ENCODE results near the gene RIC8A. TPM values are rescaled to one million over a fixed set of nuclear protein-coding genes. Genes with fewer than 3 reads are reported as not detected.

RIC8A gene
- total RNA-seq, 2 donors from 2014 or later, result 77.1 to 92.6 TPM

DNA sequence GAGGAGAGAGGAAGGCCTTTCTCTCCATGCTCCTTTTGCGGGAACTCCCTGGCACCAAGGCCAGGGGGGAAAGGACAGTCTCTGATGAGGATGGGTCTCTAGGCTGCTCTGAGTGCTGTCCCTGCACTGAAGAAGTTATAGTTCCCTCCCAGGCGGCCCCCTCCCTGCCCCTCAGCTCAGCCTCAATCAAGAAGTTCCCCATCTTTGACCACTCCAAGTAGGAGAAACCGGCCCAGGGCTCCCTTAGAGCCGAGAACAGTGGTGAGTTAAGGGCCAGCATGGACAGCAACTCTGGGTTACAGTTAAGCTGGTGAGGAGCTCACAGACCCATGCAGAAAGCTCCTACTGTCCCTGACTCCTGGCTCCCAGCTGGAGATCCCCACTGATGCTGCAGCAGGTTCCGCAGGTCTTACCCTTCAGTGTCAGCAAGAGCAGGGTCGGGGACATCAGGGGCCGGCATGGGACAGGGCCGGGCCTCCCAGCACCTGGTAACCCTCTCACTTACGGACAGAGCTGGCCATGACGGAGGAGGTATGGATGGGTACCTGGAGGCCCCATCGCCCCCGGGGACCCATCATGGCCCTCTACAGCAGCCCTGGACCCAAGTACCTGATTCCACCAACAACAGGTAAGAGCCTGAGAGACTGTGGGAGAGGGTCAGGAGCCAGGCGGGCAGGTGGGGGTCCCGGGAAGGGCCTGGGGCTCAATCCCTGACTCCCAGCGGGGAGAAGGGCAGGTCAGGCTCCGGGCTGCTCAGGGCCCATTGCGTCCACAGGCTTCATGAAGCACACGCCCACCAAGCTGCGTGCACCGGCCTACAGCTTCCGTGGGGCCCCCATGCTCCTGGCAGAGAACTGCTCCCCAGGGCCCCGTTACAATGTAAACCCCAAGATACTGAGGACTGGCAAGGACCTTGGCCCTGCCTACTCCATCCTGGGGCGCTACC lies 10.4 kb upstream of the RIC8A start:
- Mint-ChIP-seq H3K27ac (no peak overlapping the region), H3K4me3 (no peak overlapping the region), H3K4me1 (peaks cover 2% of the 10 kb centered on the region), H3K9me3 (peaks cover 1% of the 10 kb centered on the region), H3K36me3 (ENCODE audit: low read depth) (peaks cover 10% of the 10 kb centered on the region), H3K27me3 (ENCODE audit: insufficient read depth) (peaks cover 2% of the 10 kb centered on the region)
- WGBS, 2 experiments (ENCODE audit: insufficient coverage in 1 of 2, insufficient read length in 1 of 2), result 93 to 96% methylated on average over 13 to 23 of the region's 23 CpGs
- H3K9me3 ChIP-seq (ENCODE audit: control insufficient read depth, low read length), result no peaks in the 10 kb centered on the region
- no peak overlapping the region for H3K27ac ChIP-seq (ENCODE audit: low read depth, low read length)
- no peak overlapping the region for H3K4me3 ChIP-seq (ENCODE audit: low read length)
- peaks cover 4% of the 10 kb centered on the region for H3K4me1 ChIP-seq (ENCODE audit: control insufficient read depth, insufficient read depth, low read length)
- H3K27me3 ChIP-seq (ENCODE audit: control insufficient read depth, insufficient read depth, low read length, poor library complexity, severe bottlenecking), result no peaks in the 10 kb centered on the region
- TF ChIP-seq, protein P1, sequence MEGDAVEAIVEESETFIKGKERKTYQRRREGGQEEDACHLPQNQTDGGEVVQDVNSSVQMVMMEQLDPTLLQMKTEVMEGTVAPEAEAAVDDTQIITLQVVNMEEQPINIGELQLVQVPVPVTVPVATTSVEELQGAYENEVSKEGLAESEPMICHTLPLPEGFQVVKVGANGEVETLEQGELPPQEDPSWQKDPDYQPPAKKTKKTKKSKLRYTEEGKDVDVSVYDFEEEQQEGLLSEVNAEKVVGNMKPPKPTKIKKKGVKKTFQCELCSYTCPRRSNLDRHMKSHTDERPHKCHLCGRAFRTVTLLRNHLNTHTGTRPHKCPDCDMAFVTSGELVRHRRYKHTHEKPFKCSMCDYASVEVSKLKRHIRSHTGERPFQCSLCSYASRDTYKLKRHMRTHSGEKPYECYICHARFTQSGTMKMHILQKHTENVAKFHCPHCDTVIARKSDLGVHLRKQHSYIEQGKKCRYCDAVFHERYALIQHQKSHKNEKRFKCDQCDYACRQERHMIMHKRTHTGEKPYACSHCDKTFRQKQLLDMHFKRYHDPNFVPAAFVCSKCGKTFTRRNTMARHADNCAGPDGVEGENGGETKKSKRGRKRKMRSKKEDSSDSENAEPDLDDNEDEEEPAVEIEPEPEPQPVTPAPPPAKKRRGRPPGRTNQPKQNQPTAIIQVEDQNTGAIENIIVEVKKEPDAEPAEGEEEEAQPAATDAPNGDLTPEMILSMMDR (conservative IDR thresholded peaks at IDR 0.05), result no peak
- peaks cover 9% of the 10 kb centered on the region for H3K36me3 ChIP-seq (ENCODE audit: control insufficient read depth, insufficient read depth, low read length)
- DNase-seq, result peak; percentile 35
- no peak overlapping the region for H3K9ac ChIP-seq (ENCODE audit: extremely low read depth, low read length, poor library complexity, severe bottlenecking)

DNA sequence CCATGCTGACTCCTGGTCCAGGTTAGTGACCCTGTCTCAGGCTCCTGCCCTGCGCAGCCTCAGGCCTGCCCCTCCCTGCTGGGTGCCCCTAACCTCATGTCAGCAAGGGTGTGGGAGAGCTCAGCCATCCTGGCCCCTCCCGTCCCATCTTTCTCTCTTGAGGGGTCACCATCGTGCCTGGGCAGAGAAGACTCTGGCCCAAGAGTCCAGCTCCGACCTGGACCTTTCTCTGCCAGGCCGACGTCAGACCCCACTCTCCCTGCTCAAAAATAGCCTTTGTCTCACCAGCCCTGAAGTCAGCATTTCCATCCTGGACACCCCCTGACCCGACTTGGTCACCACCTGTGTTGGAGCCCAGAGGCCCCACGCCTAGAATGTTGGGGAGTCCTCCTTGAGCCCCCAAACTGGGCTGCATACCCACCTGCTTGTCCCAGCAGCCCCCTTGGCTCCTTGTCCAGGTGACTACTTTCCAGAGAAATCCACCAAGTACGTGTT lies 9.7 kb upstream of the RIC8A start:
- Mint-ChIP-seq H3K9me3 (no peaks in the 10 kb centered on the region), H3K36me3 (ENCODE audit: low read depth) (peaks cover 13% of the 10 kb centered on the region), H3K27me3 (ENCODE audit: insufficient read depth) (peaks cover 2% of the 10 kb centered on the region), H3K4me3 (no peak overlapping the region), H3K4me1 (peaks cover 9% of the 10 kb centered on the region), H3K27ac (no peak overlapping the region)
- H3K4me1 ChIP-seq (ENCODE audit: control insufficient read depth, insufficient read depth, low read length), result peaks cover 11% of the 10 kb centered on the region
- H3K27ac ChIP-seq (ENCODE audit: low read depth, low read length), result no peak overlapping the region
- no peak overlapping the region for H3K9ac ChIP-seq (ENCODE audit: extremely low read depth, low read length, poor library complexity, severe bottlenecking)
- no peaks in the 10 kb centered on the region for H3K27me3 ChIP-seq (ENCODE audit: control insufficient read depth, insufficient read depth, low read length, poor library complexity, severe bottlenecking)
- peaks cover 9% of the 10 kb centered on the region for H3K36me3 ChIP-seq (ENCODE audit: control insufficient read depth, insufficient read depth, low read length)
- TF ChIP-seq, protein P1 (conservative IDR thresholded peaks at IDR 0.05), result no peak
- DNase-seq, result peak; percentile 25
- 89 to 100% methylated on average over 2 to 9 of the region's 9 CpGs for WGBS, 2 experiments (ENCODE audit: insufficient coverage in 1 of 2, insufficient read length in 1 of 2)
- no peaks in the 10 kb centered on the region for H3K9me3 ChIP-seq (ENCODE audit: control insufficient read depth, low read length)
- H3K4me3 ChIP-seq (ENCODE audit: low read length), result no peak overlapping the region

DNA sequence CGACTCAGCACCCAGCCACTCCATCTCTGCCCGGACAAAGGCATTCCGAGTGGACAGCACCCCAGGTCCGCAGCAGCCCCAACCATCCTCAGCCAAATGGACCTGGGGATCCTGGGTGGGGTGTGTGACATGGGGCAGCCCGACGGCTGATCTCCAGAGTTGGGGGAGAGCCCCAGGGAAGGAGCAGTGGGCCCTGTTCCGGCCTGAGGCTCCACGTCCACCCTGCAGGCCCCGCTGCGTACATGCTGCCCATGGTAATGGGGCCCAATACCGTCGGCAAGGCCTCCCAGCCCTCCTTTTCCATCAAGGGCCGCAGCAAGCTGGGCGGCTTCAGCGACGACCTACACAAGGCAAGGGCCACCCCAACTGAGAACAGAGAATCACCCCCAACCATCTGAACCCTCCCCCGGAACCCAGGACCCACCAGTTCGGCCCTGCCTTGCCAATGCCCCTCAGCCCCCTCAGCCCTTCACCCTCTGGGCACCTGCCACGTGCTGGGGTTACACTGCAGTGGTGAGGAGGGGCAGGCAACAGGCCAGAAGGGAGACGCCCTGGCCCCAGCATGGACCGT lies 9.2 kb upstream of the RIC8A start:
- H3K9me3 ChIP-seq (ENCODE audit: control insufficient read depth, low read length), result no peaks in the 10 kb centered on the region
- H3K4me3 Mint-ChIP-seq, result no peak overlapping the region

More for the DNA sequence above, 9.2 kb upstream of the RIC8A start:
- peak; percentile 29 for DNase-seq
- Histone ChIP-seq H3K36me3 (ENCODE audit: control insufficient read depth, insufficient read depth, low read length) (peaks cover 9% of the 10 kb centered on the region), H3K4me3 (ENCODE audit: low read length) (no peak overlapping the region), H3K27ac (ENCODE audit: low read depth, low read length) (no peak overlapping the region), H3K9ac (ENCODE audit: extremely low read depth, low read length, poor library complexity, severe bottlenecking) (no peak overlapping the region), H3K4me1 (ENCODE audit: control insufficient read depth, insufficient read depth, low read length) (peaks cover 14% of the 10 kb centered on the region), H3K27me3 (ENCODE audit: control insufficient read depth, insufficient read depth, low read length, poor library complexity, severe bottlenecking) (no peaks in the 10 kb centered on the region)
- Mint-ChIP-seq H3K36me3 (ENCODE audit: low read depth) (peaks cover 13% of the 10 kb centered on the region), H3K9me3 (no peaks in the 10 kb centered on the region), H3K27ac (no peak overlapping the region), H3K4me1 (peaks cover 14% of the 10 kb centered on the region), H3K27me3 (ENCODE audit: insufficient read depth) (peaks cover 2% of the 10 kb centered on the region)
- 92 to 94% methylated on average over 5 to 21 of the region's 21 CpGs for WGBS, 2 experiments (ENCODE audit: insufficient coverage in 1 of 2, insufficient read length in 1 of 2)
- TF ChIP-seq, protein P1 (conservative IDR thresholded peaks at IDR 0.05), result no peak
